Chondrocyte (in vitro differentiated cells): ENCODE measurements around the gene FBXW8. TPM values are rescaled to one million over a fixed set of nuclear protein-coding genes. Genes with fewer than 3 reads are reported as not detected.

Experiments
- DNase-seq: peaks from one replicate; pipeline ENCODE4 v3.0.0; 2021; ENCODE audit warnings: mixed read lengths, low spot score
- H3K27ac Mint-ChIP-seq: one replicate; pipeline ENCODE4 v1.8.0; 2021; ENCODE audit warnings: mild to moderate bottlenecking, moderate library complexity, mixed read lengths; ENCODE audit not compliant: unreplicated experiment
- H3K27me3 Mint-ChIP-seq: 2 replicates; pipeline ENCODE4 v1.8.0; 2021; ENCODE audit warnings: low read depth, mixed read lengths
- H3K36me3 Mint-ChIP-seq: 2 replicates; pipeline ENCODE4 v1.8.0; 2021; ENCODE audit warnings: low read depth, mixed read lengths
- H3K4me1 Mint-ChIP-seq: 2 replicates; pipeline ENCODE4 v1.8.0; 2021; ENCODE audit warnings: low read depth, mild to moderate bottlenecking, mixed read lengths
- H3K4me3 Mint-ChIP-seq: one replicate; pipeline ENCODE4 v1.8.0; 2021; ENCODE audit warnings: mild to moderate bottlenecking, moderate library complexity, mixed read lengths; ENCODE audit not compliant: unreplicated experiment
- H3K9me3 Mint-ChIP-seq: 2 replicates; pipeline ENCODE4 v1.8.0; 2021; ENCODE audit warnings: low read depth, mixed read lengths
- total RNA-seq: library from RNA; stranded (reverse); gene quantifications from 3 replicates; pipeline ENCODE4 v1.2.1, GENCODE V29; 2021
- TF ChIP-seq, protein P1 (sequence below): fragments of 200-600 bp; sonication (generic); IDR thresholded peaks from 2 replicates; pipeline ENCODE4 v1.5.0; 2021; ENCODE audit warnings: antibody characterized with exemption, mild to moderate bottlenecking, moderate library complexity

The FBXW8 gene
- total RNA-seq, 1 donor from 2014 or later, result 30.3 TPM

DNA sequence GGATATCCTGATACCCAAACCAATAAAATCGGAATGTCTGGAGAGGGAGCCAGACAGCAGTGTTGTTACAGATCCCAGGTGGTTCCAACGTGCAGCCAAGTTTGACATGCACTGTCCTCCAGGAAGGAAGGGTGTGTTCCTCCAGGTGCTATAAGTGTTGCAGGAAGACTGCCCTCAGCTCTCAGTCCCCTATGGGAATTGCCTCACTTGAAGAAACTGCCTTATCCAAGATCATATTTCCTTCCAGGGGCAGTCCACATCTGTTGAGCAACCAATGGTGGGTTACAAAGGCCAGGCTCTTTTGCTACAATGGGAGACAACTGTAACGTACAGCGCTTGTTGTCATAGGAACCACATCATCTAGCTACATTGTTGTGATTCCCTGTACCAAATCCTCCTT, 13.3 kb upstream of the FBXW8 start:
- no peak overlapping the region for H3K4me3 Mint-ChIP-seq
- peaks cover 34% of the 10 kb centered on the region for H3K27me3 Mint-ChIP-seq
- H3K9me3 Mint-ChIP-seq, result no peaks in the 10 kb centered on the region
- TF ChIP-seq, protein P1, sequence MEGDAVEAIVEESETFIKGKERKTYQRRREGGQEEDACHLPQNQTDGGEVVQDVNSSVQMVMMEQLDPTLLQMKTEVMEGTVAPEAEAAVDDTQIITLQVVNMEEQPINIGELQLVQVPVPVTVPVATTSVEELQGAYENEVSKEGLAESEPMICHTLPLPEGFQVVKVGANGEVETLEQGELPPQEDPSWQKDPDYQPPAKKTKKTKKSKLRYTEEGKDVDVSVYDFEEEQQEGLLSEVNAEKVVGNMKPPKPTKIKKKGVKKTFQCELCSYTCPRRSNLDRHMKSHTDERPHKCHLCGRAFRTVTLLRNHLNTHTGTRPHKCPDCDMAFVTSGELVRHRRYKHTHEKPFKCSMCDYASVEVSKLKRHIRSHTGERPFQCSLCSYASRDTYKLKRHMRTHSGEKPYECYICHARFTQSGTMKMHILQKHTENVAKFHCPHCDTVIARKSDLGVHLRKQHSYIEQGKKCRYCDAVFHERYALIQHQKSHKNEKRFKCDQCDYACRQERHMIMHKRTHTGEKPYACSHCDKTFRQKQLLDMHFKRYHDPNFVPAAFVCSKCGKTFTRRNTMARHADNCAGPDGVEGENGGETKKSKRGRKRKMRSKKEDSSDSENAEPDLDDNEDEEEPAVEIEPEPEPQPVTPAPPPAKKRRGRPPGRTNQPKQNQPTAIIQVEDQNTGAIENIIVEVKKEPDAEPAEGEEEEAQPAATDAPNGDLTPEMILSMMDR, result no peak
- no peaks in the 10 kb centered on the region for H3K36me3 Mint-ChIP-seq
- no peak overlapping the region for H3K27ac Mint-ChIP-seq
- H3K4me1 Mint-ChIP-seq, result no peaks in the 10 kb centered on the region
- DNase-seq, result no peak

DNA sequence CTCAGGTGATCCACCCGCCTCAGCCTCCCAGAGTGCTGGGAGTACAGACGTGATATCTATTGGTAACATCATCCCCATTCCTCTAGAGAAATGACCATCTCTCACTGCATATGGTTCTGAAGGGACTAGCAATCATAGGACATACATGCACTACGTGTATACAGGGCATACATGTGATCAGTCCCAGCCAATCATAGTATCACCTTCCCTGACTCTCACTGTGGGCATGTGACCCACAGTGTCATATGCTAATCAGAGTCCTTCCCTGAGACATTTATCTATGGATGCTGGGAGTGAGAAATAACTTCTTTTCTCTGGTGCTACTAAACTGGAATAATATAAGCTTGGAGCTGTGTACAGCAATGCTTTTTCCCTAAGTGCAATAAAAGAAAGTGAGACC, 12.1 kb upstream of the FBXW8 start:
- TF ChIP-seq, protein P1, result no peak
- Mint-ChIP-seq H3K4me1 (no peaks in the 10 kb centered on the region), H3K36me3 (no peaks in the 10 kb centered on the region), H3K4me3 (no peak overlapping the region), H3K27me3 (peaks cover 37% of the 10 kb centered on the region), H3K9me3 (no peaks in the 10 kb centered on the region), H3K27ac (no peak overlapping the region)
- no peak for DNase-seq

DNA sequence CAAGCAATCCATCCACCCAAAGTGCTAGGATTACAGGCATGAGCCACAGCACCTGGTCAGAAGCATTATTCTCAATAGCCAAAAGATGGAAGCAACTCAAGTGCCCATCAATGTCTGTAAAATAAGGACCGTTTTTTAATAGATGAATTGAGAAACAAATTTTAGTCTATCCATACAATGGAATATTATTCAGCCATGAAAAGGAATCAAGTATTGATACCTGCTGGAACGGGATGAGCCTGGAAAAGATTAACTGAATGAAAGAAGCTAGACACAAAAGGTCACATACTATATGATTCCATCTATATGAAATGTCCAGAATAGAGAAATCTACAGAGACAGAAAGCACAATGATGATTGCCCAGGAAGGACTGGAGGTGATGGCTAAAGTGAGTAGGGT, 9.1 kb upstream of the FBXW8 start:
- no peak overlapping the region for H3K4me3 Mint-ChIP-seq
- peaks cover 33% of the 10 kb centered on the region for H3K27me3 Mint-ChIP-seq
- H3K27ac Mint-ChIP-seq, result no peak overlapping the region
- no peaks in the 10 kb centered on the region for H3K36me3 Mint-ChIP-seq
- DNase-seq, result no peak
- TF ChIP-seq, protein P1, result no peak
- no peaks in the 10 kb centered on the region for H3K4me1 Mint-ChIP-seq
- H3K9me3 Mint-ChIP-seq, result no peaks in the 10 kb centered on the region

DNA sequence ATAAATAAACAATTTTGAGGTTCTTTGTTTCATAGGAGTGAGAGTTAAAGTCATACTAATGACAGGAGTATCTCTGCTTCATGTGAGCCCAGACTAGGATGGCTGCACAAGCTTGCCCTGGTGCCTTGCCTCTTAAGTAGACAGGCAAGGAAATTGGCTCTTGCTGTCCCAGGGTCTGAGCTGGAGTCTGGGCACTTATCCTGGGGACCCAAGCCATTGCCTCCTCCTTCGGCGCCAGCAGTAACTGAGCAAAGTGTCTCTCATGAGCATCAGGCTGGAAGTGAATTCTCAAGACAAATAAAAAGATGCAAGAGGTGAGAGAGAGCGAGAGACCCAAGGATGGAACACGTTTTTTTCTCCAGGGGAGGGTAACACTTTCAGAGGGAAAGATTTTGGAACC, 6.9 kb upstream of the FBXW8 start:
- Mint-ChIP-seq H3K4me1 (no peaks in the 10 kb centered on the region), H3K27ac (no peak overlapping the region), H3K27me3 (peaks cover 25% of the 10 kb centered on the region), H3K9me3 (no peaks in the 10 kb centered on the region), H3K4me3 (no peak overlapping the region), H3K36me3 (no peaks in the 10 kb centered on the region)
- DNase-seq, result no peak
- TF ChIP-seq, protein P1, result no peak

DNA sequence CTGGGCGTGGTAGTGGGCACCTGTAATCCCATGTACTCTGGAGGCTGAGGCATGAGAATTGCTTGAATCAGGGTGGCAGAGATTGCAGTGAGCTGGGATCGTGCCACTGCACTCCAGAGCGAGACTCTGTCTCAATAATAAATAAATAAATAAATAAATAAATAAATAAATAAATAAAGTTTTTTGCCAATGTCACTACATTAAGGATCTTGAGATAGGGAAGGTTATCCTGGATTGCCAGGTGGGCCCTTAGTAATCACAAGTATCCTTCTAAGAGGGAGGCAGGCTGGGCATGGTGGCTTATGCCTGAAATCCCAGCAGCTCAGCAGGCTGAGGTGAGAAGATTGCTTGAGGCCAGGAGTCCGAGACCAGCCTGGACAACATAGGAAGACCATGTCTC, 4.5 kb upstream of the FBXW8 start:
- peaks cover 11% of the 10 kb centered on the region for H3K27me3 Mint-ChIP-seq
- H3K4me3 Mint-ChIP-seq, result no peak overlapping the region
- TF ChIP-seq, protein P1, result no peak
- H3K27ac Mint-ChIP-seq, result no peak overlapping the region
- DNase-seq, result no peak
- peaks cover 3% of the 10 kb centered on the region for H3K4me1 Mint-ChIP-seq
- H3K9me3 Mint-ChIP-seq, result no peaks in the 10 kb centered on the region
- H3K36me3 Mint-ChIP-seq, result no peaks in the 10 kb centered on the region
